H9 (cell line): Measurements from ENCODE around the gene GPR155. TPM values are rescaled to one million over a fixed set of nuclear protein-coding genes. Genes with fewer than 3 reads are reported as not detected.

Experiments
- DNase-seq: peaks from one replicate; pipeline ENCODE4 v3.0.0-alpha.2; 2017
- H2AFZ ChIP-seq: one replicate; pipeline ENCODE4 v1.6.1; 2013; ENCODE audit warnings: mild to moderate bottlenecking, low read length, control low read depth, moderate library complexity
- H2AK5ac ChIP-seq: 2 replicates; pipeline ENCODE4 v1.6.1; 2013; ENCODE audit warnings: low read length, control low read depth, mixed read lengths; ENCODE audit not compliant: insufficient read length
- H2BK120ac ChIP-seq: one replicate; pipeline ENCODE4 v1.6.1; 2013; ENCODE audit warnings: low read depth, mild to moderate bottlenecking, low read length, control low read depth, inconsistent platforms; ENCODE audit not compliant: poor library complexity, severe bottlenecking
- H2BK12ac ChIP-seq: 2 replicates; pipeline ENCODE4 v1.6.1; 2013; ENCODE audit warnings: low read length, control low read depth, mixed read lengths, low read depth; ENCODE audit not compliant: insufficient read length
- H2BK15ac ChIP-seq: 2 replicates; pipeline ENCODE4 v1.6.1; 2013; ENCODE audit warnings: low read depth, low read length, control low read depth
- H2BK20ac ChIP-seq: one replicate; pipeline ENCODE4 v1.6.1; 2013; ENCODE audit warnings: low read depth, mild to moderate bottlenecking, low read length, control low read depth, inconsistent platforms; ENCODE audit not compliant: poor library complexity, severe bottlenecking
- H2BK5ac ChIP-seq: 2 replicates; pipeline ENCODE4 v1.6.1; 2013; ENCODE audit warnings: low read length, control low read depth, mixed read lengths; ENCODE audit not compliant: insufficient read length
- H3K14ac ChIP-seq: 2 replicates; pipeline ENCODE4 v1.6.1; 2013; ENCODE audit warnings: low read length, control low read depth; ENCODE audit not compliant: insufficient read depth
- H3K18ac ChIP-seq: 2 replicates; pipeline ENCODE4 v1.6.1; 2013; ENCODE audit warnings: low read depth, mild to moderate bottlenecking, mixed read lengths, low read length, control low read depth; ENCODE audit not compliant: insufficient read length
- H3K23ac ChIP-seq: 2 replicates; pipeline ENCODE4 v1.6.1; 2013; ENCODE audit warnings: low read length, control low read depth, mixed read lengths, low read depth; ENCODE audit not compliant: insufficient read length
- H3K23me2 ChIP-seq: 2 replicates; pipeline ENCODE4 v1.6.1; 2013; ENCODE audit warnings: low read depth, mild to moderate bottlenecking, mixed read lengths, low read length, control low read depth; ENCODE audit not compliant: insufficient read length, poor library complexity, severe bottlenecking
- H3K27ac ChIP-seq: 2 replicates; pipeline ENCODE4 v1.5.1; 2013; ENCODE audit warnings: low read length, control low read depth, mixed read lengths, low read depth; ENCODE audit not compliant: insufficient read length
- H3K27me3 ChIP-seq: 2 replicates; pipeline ENCODE4 v1.6.1; 2013; ENCODE audit warnings: low read length, control low read depth, inconsistent platforms; ENCODE audit not compliant: insufficient read depth
- H3K4ac ChIP-seq: 2 replicates; pipeline ENCODE4 v1.6.1; 2013; ENCODE audit warnings: low read depth, mild to moderate bottlenecking, control low read depth, inconsistent platforms, low read length, moderate library complexity
- H3K4me1 ChIP-seq: 2 replicates; pipeline ENCODE4 v1.6.1; 2013; ENCODE audit warnings: low read length, control low read depth, inconsistent platforms; ENCODE audit not compliant: insufficient read depth
- H3K4me2 ChIP-seq: 2 replicates; pipeline ENCODE4 v1.6.1; 2013; ENCODE audit warnings: low read length, control low read depth, mixed read lengths; ENCODE audit not compliant: insufficient read length, insufficient read depth
- H3K56ac ChIP-seq: 2 replicates; pipeline ENCODE4 v1.6.1; 2013; ENCODE audit warnings: low read depth, mild to moderate bottlenecking, mixed read lengths, low read length, control low read depth; ENCODE audit not compliant: insufficient read length
- H3K79me1 ChIP-seq: 2 replicates; pipeline ENCODE4 v1.6.1; 2013; ENCODE audit warnings: low read depth, mild to moderate bottlenecking, moderate library complexity, low read length, control low read depth, inconsistent platforms; ENCODE audit not compliant: insufficient read depth, poor library complexity, severe bottlenecking
- H3K79me2 ChIP-seq: 2 replicates; pipeline ENCODE4 v1.6.1; 2013; ENCODE audit warnings: low read length, control low read depth, inconsistent platforms; ENCODE audit not compliant: insufficient read depth
- H3K9ac ChIP-seq: 2 replicates; pipeline ENCODE4 v1.6.1; 2013; ENCODE audit warnings: low read length, control low read depth, mixed read lengths; ENCODE audit not compliant: insufficient read length; ENCODE audit errors: extremely low read depth
- H3K9me3 ChIP-seq: one replicate; pipeline ENCODE4 v1.6.1; 2013; ENCODE audit warnings: low read depth, low read length, inconsistent platforms; ENCODE audit not compliant: control insufficient read depth
- H3T11ph ChIP-seq: one replicate; pipeline ENCODE4 v1.6.1; 2013; ENCODE audit warnings: mild to moderate bottlenecking, low read length, control low read depth, inconsistent platforms
- H4K20me1 ChIP-seq: one replicate; pipeline ENCODE4 v1.6.1; 2013; ENCODE audit not compliant: control insufficient read depth, insufficient read length, insufficient read depth
- H4K5ac ChIP-seq: 2 replicates; pipeline ENCODE4 v1.6.1; 2013; ENCODE audit warnings: low read depth, mild to moderate bottlenecking, mixed read lengths, low read length, control low read depth; ENCODE audit not compliant: insufficient read length
- H4K8ac ChIP-seq: replicated peaks from 2 replicates; pipeline ENCODE4 v1.6.1; 2013; ENCODE audit warnings: low read length, control low read depth, mixed read lengths, low read depth; ENCODE audit not compliant: insufficient read length
- H4K91ac ChIP-seq: 2 replicates; pipeline ENCODE4 v1.6.1; 2013; ENCODE audit warnings: low read depth, mild to moderate bottlenecking, moderate library complexity, mixed read lengths, low read length, control low read depth; ENCODE audit not compliant: insufficient read length
- H3K27ac Mint-ChIP-seq, 3 experiments: 2 replicates in 2 of 3; 3 replicates in 1 of 3; pipeline ENCODE4 v1.8.0; 2020 to 2021; ENCODE audit warnings: mixed read lengths in 3 of 3, mild to moderate bottlenecking in 1 of 3, moderate library complexity in 1 of 3
- H3K27me3 Mint-ChIP-seq: 2 replicates; pipeline ENCODE4 v1.8.0; 2021; ENCODE audit warnings: low read depth, mild to moderate bottlenecking, moderate library complexity, mixed read lengths
- H3K36me3 Mint-ChIP-seq, 3 experiments: 2 replicates in 2 of 3; 3 replicates in 1 of 3; pipeline ENCODE4 v1.8.0; 2020 to 2021; ENCODE audit warnings: low read depth in 3 of 3, mixed read lengths in 3 of 3; ENCODE audit not compliant: insufficient read depth in 1 of 3
- H3K4me1 Mint-ChIP-seq, 2 experiments: 2 replicates each; pipeline ENCODE4 v1.8.0; 2020; ENCODE audit warnings: mixed read lengths in 2 of 2
- H3K4me3 Mint-ChIP-seq, 2 experiments: 2 replicates in 1 of 2; 3 replicates in 1 of 2; pipeline ENCODE4 v1.8.0; 2020 to 2021; ENCODE audit warnings: mild to moderate bottlenecking in 2 of 2, mixed read lengths in 2 of 2, moderate library complexity in 1 of 2
- H3K9me3 Mint-ChIP-seq, 2 experiments: 2 replicates in 1 of 2; 3 replicates in 1 of 2; pipeline ENCODE4 v1.8.0; 2020; ENCODE audit warnings: mild to moderate bottlenecking in 2 of 2, mixed read lengths in 2 of 2, moderate library complexity in 1 of 2
- CTCF ChIP-seq: fragments of 200-600 bp; sonication (generic); conservative IDR thresholded peaks from 3 replicates; pipeline ENCODE4 v1.8.0; 2021; ENCODE audit warnings: antibody characterized with exemption, mild to moderate bottlenecking
- WGBS: extraction: QIAGEN DNeasy Blood & Tissue Kit; methylation state at CpG from one replicate; pipeline ENCODE4 v1.1.7; 2013; ENCODE audit warnings: missing lambda C conversion rate, low lambda C conversion rate, mixed read lengths; ENCODE audit not compliant: insufficient read length; ENCODE audit errors: extremely low coverage; 5-methylcytosine and 5-hydroxymethylcytosine counted together
- total RNA-seq: library from RNA; stranded (reverse); gene quantifications from 2 replicates; pipeline ENCODE4 v1.2.1, GENCODE V29; 2021

Gene GPR155
- total RNA-seq, 1 experiment from 2014 or later, result 0.35 TPM

- H3K18ac ChIP-seq, result no peak overlapping the region
- H2BK15ac ChIP-seq, result no peak overlapping the region
- no peak overlapping the region for H3K14ac ChIP-seq
- H3K4me2 ChIP-seq, result no peak overlapping the region
- no peaks in the 10 kb centered on the region for H3K79me2 ChIP-seq
- H2BK120ac ChIP-seq, result no peak overlapping the region
- Mint-ChIP-seq H3K4me1 (no peaks in the 10 kb centered on the region), H3K4me3 (no peak overlapping the region), H3K36me3 (no peaks in the 10 kb centered on the region), H3K27me3 (no peaks in the 10 kb centered on the region), H3K27ac (no peak overlapping the region), H3K9me3 (peaks cover 0 to 4% of the 10 kb centered on the region in 2 experiments; a peak in 1 of 5 replicates)
- no peaks in the 10 kb centered on the region for H3K9me3 ChIP-seq
- TF ChIP-seq CTCF, result no peak
- no peak overlapping the region for H2AFZ ChIP-seq
- no peak overlapping the region for H2BK20ac ChIP-seq
- H3K23me2 ChIP-seq, result no peaks in the 10 kb centered on the region
- no peaks in the 10 kb centered on the region for H4K20me1 ChIP-seq
- H3T11ph ChIP-seq, result no peak overlapping the region
- no peak overlapping the region for H3K4ac ChIP-seq
- H3K23ac ChIP-seq, result no peak overlapping the region
- no peaks in the 10 kb centered on the region for H3K79me1 ChIP-seq
- H3K4me1 ChIP-seq, result no peaks in the 10 kb centered on the region
- WGBS, result no CpG with 5 or more reads among the region's 1 CpG
- H2BK5ac ChIP-seq, result no peak overlapping the region
- no peak overlapping the region for H2AK5ac ChIP-seq
- no peak overlapping the region for H4K8ac ChIP-seq
- no peak overlapping the region for H4K91ac ChIP-seq
- H4K5ac ChIP-seq, result no peak overlapping the region
- no peak overlapping the region for H3K9ac ChIP-seq
- no peak overlapping the region for H3K56ac ChIP-seq
- no peak overlapping the region for H3K27ac ChIP-seq
- DNase-seq, result no peak
- no peaks in the 10 kb centered on the region for H3K27me3 ChIP-seq
- no peak overlapping the region for H2BK12ac ChIP-seq
Observed at GRCh38 chr2:174477759-174478158, 9.1 kb downstream of the GPR155 start.
